HG03066 (cell line): ENCODE measurements around the gene SDF2.
"Not testable (repeated sequence)": the region's sequence is repeated elsewhere in the genome, so short reads cannot be mapped to it uniquely, and the experiment has no call there.

Source experiments
- ATAC-seq: cut with Tn5 transposase; IDR thresholded peaks from one replicate; pipeline ENCODE4 v1.9.1; 2021; ENCODE audit warnings: low read depth; ENCODE audit not compliant: unreplicated experiment

Gene SDF2

DNA sequence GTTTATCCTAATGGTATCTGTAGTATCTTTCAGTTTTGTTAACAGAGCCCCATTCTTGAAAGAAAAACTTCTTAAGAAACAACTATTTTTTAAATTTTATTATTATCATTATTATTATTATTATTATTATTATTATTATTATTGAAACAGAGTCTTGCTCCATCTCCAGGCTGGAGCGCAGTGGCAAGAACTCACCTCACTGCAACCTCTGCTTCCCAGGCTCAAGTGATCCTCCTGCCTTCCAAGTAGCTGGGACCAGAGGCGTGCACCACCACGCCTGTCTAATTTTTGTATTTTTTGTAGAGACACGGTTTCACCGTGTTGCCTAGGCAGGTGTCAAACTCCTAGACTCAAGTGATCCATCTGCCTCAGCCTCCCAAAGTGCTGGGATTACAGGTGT, 23.7 kb upstream of the SDF2 start:
- no peak for ATAC-seq

- ATAC-seq = no peak
These were observed 23.3 kb upstream of the SDF2 start for GRCh38 chr17:28684963-28685362.

DNA sequence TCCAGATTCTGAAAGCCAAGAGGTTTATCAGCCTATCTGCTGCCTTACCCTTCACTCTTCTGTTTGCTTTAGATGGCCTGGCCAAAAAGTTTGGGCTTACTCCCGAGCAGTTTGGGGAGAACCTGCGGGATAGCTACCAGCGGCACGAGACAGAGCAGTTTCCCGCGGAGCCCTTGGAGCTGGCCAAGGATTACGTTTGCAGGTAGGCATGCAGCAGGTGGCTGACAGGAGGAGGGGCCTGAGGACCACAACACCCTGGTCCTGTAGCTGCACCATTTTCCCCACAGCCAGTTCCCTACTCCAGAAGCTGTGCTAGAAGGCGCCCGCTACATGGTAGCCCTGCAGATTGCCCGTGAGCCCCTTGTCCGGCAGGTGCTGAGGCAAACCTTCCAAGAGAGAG, 20.9 kb upstream of the SDF2 start:
- ATAC-seq = no peak

DNA sequence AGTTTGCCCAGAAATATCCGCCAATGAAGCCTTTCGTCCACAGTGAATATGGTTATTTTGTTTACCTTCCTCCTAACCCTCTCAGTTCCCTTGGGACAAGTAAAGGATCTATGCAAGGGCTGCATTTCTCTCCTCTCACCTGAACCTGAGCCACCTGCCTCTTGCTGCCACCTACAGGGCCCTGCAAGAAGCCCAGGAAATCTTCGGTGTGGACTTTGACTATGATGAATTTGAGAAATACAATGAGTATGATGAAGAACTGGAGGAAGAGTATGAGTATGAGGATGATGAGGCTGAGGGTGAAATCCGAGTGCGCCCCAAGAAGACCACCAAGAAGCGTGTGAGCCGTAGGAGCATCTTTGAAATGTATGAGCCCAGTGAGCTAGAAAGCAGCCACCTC, 14.3 kb upstream of the SDF2 start:
- ATAC-seq = no peak

DNA sequence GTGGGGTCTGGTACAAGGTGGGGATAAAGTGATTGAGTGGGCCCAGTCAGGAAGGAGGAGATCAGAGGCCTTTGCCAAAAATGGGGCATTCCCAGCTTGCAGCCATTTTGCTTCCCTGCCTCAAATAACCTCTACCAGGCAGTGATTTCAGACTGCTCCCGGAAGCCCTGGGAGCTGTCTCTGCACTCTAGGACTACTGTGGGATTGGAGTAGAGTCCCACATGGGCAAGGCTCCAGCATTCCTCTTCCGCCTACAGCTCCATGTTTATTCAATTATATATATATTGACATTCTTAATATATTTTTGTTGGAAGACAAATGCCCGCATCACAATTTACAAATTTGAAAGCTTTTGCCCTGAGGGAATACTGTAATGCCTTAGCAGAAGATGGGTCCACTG, 13.8 kb upstream of the SDF2 start:
- ATAC-seq = no peak

GRCh38 chr17:28669918-28670317, 8.2 kb upstream of the SDF2 start:
- ATAC-seq = no peak

DNA sequence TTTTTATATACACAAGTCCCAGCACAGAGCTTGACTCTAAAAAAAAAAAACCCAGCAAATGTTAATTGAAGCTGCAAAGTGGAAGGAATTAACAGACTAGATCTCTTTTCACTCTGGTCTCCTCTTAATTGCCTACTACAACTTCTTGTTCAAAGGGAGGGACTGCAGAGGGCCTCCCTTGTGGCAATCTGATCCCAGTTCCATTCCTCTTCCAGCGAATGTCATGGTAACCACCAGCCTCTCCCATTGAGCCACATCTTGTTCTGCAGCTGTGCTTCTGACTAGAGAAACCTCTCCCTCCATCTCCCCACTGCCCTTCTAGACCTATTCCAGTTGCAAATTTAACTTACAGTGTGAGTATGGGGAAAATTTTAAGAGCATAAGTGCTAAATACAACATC, 6.2 kb upstream of the SDF2 start:
- no peak for ATAC-seq

GRCh38 chr17:28665994-28666393, 4.3 kb upstream of the SDF2 start:
- ATAC-seq = no peak

DNA sequence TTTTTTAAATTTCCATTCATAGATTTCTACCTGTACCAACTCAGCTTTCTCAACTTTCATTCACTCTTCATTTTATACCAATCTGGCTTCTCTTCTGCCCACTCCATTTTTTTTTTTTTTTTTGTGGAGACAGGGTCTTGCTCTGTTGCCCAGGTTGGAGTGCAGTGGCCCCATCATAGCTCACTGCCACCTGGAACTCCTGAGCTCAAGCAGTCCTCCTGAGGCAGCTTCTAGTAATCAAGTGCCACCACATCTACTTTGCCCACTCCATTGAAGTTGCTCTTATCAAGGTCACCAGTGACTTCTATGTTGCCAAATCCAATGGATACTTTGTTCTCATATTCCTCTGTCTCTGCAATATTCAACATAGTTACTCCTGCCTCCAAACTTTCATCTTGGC, 2.0 kb upstream of the SDF2 start:
- ATAC-seq = no peak

GRCh38 chr17:28662527-28662829, 772 bp upstream of the SDF2 start:
- no peak for ATAC-seq

- not testable (repeated sequence) for ATAC-seq
These were observed 2.2 kb downstream of the SDF2 start for GRCh38 chr17:28659497-28659881.

GRCh38 chr17:28658766-28659496, 2.8 kb downstream of the SDF2 start:
- not testable (repeated sequence) for ATAC-seq

GRCh38 chr17:28658342-28658741, 3.4 kb downstream of the SDF2 start:
- ATAC-seq = not testable (repeated sequence)

- no peak for ATAC-seq
These were observed 4.0 kb downstream of the SDF2 start for GRCh38 chr17:28657756-28658155.

GRCh38 chr17:28655160-28655559, 6.5 kb downstream of the SDF2 start:
- no peak for ATAC-seq

GRCh38 chr17:28648698-28649097, 13.0 kb downstream of the SDF2 start:
- ATAC-seq = no peak

- no peak for ATAC-seq
These were observed 15.5 kb downstream of the SDF2 start for GRCh38 chr17:28646039-28646754.

DNA sequence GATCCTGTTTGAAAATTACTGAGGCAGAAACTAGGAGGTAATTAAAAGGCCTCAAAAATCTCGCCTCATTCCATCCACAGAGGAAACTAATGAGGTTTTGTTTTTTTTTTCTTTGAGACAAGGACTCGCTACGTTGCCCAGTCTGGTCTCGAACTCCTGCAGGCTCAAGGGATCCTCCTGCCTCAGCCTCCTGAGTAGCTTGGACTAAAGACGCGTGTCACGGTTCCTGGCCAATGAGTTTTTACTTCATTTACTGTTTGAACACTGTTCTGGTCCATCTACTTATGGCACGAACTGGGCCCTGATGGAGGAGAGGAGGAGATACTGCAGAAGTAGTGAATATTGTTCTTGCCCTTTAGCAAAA, 16.1 kb downstream of the SDF2 start:
- ATAC-seq = no peak

DNA sequence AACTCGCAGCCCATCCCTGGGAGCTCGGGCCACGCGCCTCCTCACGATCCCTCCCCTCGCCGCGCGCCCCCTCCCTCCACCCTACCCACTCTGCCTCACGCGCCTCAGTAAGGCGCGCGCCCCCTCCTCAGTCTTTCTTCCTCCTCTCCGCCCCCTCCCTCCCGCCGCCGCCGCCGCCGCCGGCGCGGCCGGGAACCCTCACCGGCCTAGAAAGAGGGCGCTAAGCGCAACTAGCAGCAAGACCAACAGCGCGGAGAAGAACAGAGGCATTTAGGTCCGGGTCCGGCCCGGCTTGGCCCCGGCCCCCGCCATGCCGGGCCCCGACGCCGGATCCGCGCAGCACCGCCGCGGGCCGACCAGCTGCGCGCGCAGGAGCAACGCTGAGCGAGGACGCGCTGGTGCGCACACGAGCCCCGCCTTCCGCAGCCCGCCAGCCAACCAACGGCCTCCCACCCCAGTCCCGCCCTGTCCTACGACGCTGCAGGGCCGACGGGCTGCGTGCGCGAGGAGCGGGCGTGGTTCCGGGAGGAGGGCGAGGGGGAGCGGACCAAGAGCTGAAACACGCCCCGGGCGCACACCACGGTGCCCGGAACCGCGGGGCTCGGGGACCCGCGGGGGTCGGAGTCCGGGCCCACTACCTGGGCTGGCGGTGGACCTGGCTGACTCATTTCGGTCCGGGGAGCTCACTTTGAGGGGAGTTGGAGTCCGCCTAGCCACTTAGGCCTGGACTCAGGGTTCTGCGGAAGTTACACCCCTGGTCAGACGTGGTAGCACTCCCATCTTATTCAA, 16.7 kb downstream of the SDF2 start, which contains the start of gene BLTP2:
TSS of gene BLTP2 (minus strand) at position 372 of the 789 bp plus-strand sequence. CDS start at position 270, 102 bp downstream.
- peak; percentile 94 for ATAC-seq

GRCh38 chr17:28643983-28644786, 17.5 kb downstream of the SDF2 start:
- no peak for ATAC-seq

DNA sequence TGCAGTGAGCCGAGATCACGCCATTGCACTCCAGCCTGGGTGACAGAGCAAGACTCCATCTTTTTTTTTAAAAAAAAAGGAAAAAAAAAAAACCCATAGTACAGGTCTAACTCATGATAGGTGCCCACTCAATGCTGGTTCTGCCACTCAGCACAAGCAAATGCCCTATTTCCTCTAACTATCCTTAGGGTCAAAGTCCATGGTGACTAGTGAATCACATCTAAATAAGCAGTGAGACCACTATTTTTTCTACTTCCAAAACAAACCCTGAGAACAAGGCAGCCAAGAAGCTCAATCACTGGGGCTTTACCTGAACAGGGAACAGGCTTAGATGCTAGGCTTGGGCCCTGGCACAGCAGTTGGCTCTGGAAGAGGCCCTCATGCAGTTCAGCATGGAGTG, 20.1 kb downstream of the SDF2 start:
- ATAC-seq = no peak
